GM12878 (cell line): ENCODE measurements around the gene MORN4. TPM values are rescaled to one million over a fixed set of nuclear protein-coding genes. Genes with fewer than 3 reads are reported as not detected.

Experiments used
- ATAC-seq: fragments of 200-7000 bp; cut with Tn5 transposase; 3 replicates; pipeline ENCODE4 v1.9.1; 2020; ENCODE audit warnings: mild to moderate bottlenecking, moderate library complexity
- BruUV-seq: library from RNA; stranded (reverse); fragments of 400-500 nt; replicated peaks from 2 replicates; lab custom pipeline; 2021; lab: Mats Ljungman, UMichigan
- CTCF ChIA-PET: fragments of 300-600 bp; sonication (Branson Sonifier 250); formaldehyde crosslinking; extraction: SDS; loops from one replicate; lab custom pipeline; 2021; ENCODE audit warnings: inconsistent platforms; lab: Yijun Ruan, JAX
- POLR2A ChIA-PET: fragments of 350-600 bp; formaldehyde crosslinking; extraction: SDS; loops from one replicate; lab custom pipeline; 2021; ENCODE audit warnings: inconsistent platforms; lab: Charles Lee
- RAD21 ChIA-PET: fragments of 300-600 bp; sonication (Branson Sonifier 250); formaldehyde crosslinking; loops from one replicate; lab custom pipeline; 2023; ENCODE audit warnings: antibody characterized with exemption; ENCODE audit not compliant: unreplicated experiment; lab: Charles Lee
- SMC1A ChIA-PET: fragments of 300-600 bp; sonication (Branson Sonifier 250); formaldehyde crosslinking; loops from one replicate; lab custom pipeline; 2023; ENCODE audit not compliant: unreplicated experiment, uncharacterized antibody; lab: Charles Lee
- DNase-seq: peaks from one replicate; pipeline ENCODE4 v3.0.0-alpha.2; 2011; ENCODE audit warnings: low read depth, low spot score
- FAIRE-seq: peaks from 3 replicates; lab custom pipeline; 2011; peaks lifted over from hg19 to GRCh38; lab: Jason Lieb, UNC
- H2AFZ ChIP-seq: 2 replicates; pipeline ENCODE4 v1.6.0; 2011; ENCODE audit warnings: low read depth, low read length, control low read depth; ENCODE audit not compliant: control insufficient read depth
- H3K27ac ChIP-seq: 2 replicates; pipeline ENCODE4 v1.5.1; 2011; ENCODE audit warnings: control low read depth; ENCODE audit not compliant: control insufficient read depth, insufficient read depth
- H3K27me3 ChIP-seq, 2 experiments: replicated peaks in 1 of 2; 2 replicates each; pipeline versions ENCODE4 v1.6.0 to v1.6.1; 2011; ENCODE audit warnings: low read length in 1 of 2; ENCODE audit not compliant: control insufficient read depth in 2 of 2, insufficient read depth in 2 of 2
- H3K36me3 ChIP-seq, 2 experiments: 2 replicates each; pipeline ENCODE4 v1.5.1; 2011; ENCODE audit warnings: low read length in 1 of 2; ENCODE audit not compliant: control insufficient read depth in 2 of 2, insufficient read depth in 2 of 2
- H3K4me1 ChIP-seq: 2 replicates; pipeline ENCODE4 v1.6.1; 2011; ENCODE audit warnings: mild to moderate bottlenecking, low read length, moderate library complexity, mixed read lengths; ENCODE audit not compliant: control insufficient read depth, insufficient read depth
- H3K4me2 ChIP-seq: 2 replicates; pipeline ENCODE4 v1.6.0; 2011; ENCODE audit warnings: control low read depth; ENCODE audit not compliant: control insufficient read depth, insufficient read depth
- H3K4me3 ChIP-seq: fragments of 200-600 bp; sonication (generic); 2 replicates; pipeline ENCODE4 v1.5.1; 2016
- H3K79me2 ChIP-seq: 2 replicates; pipeline ENCODE4 v1.6.0; 2011; ENCODE audit warnings: low read length; ENCODE audit not compliant: control insufficient read depth, insufficient read depth
- H3K9ac ChIP-seq: 2 replicates; pipeline ENCODE4 v1.8.0; 2011; ENCODE audit warnings: low read length, control low read depth, mixed read lengths; ENCODE audit not compliant: control insufficient read depth, insufficient read depth
- H3K9me3 ChIP-seq: replicated peaks from 3 replicates; pipeline ENCODE4 v1.5.1; 2011; ENCODE audit warnings: mild to moderate bottlenecking, low read length; ENCODE audit not compliant: control insufficient read depth, insufficient read depth
- H4K20me1 ChIP-seq: 2 replicates; pipeline ENCODE4 v1.6.0; 2011; ENCODE audit not compliant: control insufficient read depth, insufficient read depth
- BCL11A ChIP-seq: IDR thresholded peaks from 2 replicates; pipeline ENCODE4 v1.6.1; 2011; ENCODE audit warnings: low read depth, low read length
- CUX1 ChIP-seq: IDR thresholded peaks from 2 replicates; pipeline ENCODE4 v1.6.1; 2012; ENCODE audit warnings: improper control_type of control experiment, low read depth, low read length; ENCODE audit not compliant: insufficient replicate concordance
- HDAC2 ChIP-seq: fragments of 200-600 bp; sonication (generic); IDR thresholded peaks from 2 replicates; pipeline ENCODE4 v1.6.1; 2017
- KAT2A ChIP-seq: conservative IDR thresholded peaks from 2 replicates; pipeline ENCODE4 v1.6.1; 2011; ENCODE audit warnings: low read depth, low read length; ENCODE audit not compliant: control insufficient read depth
- MEF2B ChIP-seq: fragments of 450-650 bp; IDR thresholded peaks from 2 replicates; pipeline ENCODE4 v1.6.1; 2018; ENCODE audit warnings: mild to moderate bottlenecking, moderate library complexity; ENCODE audit not compliant: partially characterized antibody, poor library complexity, severe bottlenecking
- RAD51 ChIP-seq: fragments of 450-650 bp; IDR thresholded peaks from 2 replicates; pipeline ENCODE4 v1.6.1; 2016; ENCODE audit warnings: moderate library complexity, mild to moderate bottlenecking, inconsistent platforms
- RELB ChIP-seq: fragments of 450-650 bp; IDR thresholded peaks from 2 replicates; pipeline ENCODE4 v1.6.1; 2017; ENCODE audit warnings: low read depth, mild to moderate bottlenecking, moderate library complexity
- SIX5 ChIP-seq: IDR thresholded peaks from 2 replicates; pipeline ENCODE4 v1.6.1; 2011; ENCODE audit warnings: mild to moderate bottlenecking, low read depth, low read length, moderate library complexity; ENCODE audit not compliant: severe bottlenecking
- SUPT20H ChIP-seq: IDR thresholded peaks from 2 replicates; pipeline ENCODE4 v1.6.1; 2011; ENCODE audit warnings: low read depth, mild to moderate bottlenecking, low read length, moderate library complexity, borderline replicate concordance; ENCODE audit not compliant: control insufficient read depth
- ZSCAN29 ChIP-seq: fragments of 450-650 bp; IDR thresholded peaks from 2 replicates; pipeline ENCODE4 v1.6.1; 2017; ENCODE audit warnings: mild to moderate bottlenecking, moderate library complexity
- WGBS: methylation state at CpG from one replicate; pipeline ENCODE4 v1.1.6; 2016; ENCODE audit warnings: low lambda C conversion rate; ENCODE audit not compliant: insufficient replicate concordance, insufficient coverage; ENCODE audit errors: missing lambda C conversion rate; 5-methylcytosine and 5-hydroxymethylcytosine counted together
- in situ Hi-C: fragments of 300-500 bp; cut with MboI; formaldehyde crosslinking; loops from 9 replicates; pipeline ENCODE4 v1.14.3; 2018; ENCODE audit warnings: mixed read lengths
- intact Hi-C: fragments of 100-400 bp; cut with micrococcal nuclease; formaldehyde crosslinking; loops from one replicate; pipeline ENCODE4 v1.14.2; 2022; ENCODE audit not compliant: unreplicated experiment
- polyA plus RNA-seq, 11 experiments: library from polyadenylated mRNA; depleted of rRNA in 4 of 11; unstranded in 6 of 11; stranded (reverse) in 5 of 11; fragments of >200 nt; fragmentation: Nextera tagmentation in 4 of 11; fragmentation: Illumina TruSeq in 1 of 11; extraction: Ambion mirVana in 4 of 11; extraction: Trizol in 1 of 11; gene quantifications; 1 replicate in 1 of 11; 2 replicates in 10 of 11; pipeline versions ENCODE4 v1.2.1 to v1.2.3, GENCODE V29; 2011 to 2016; ENCODE audit warnings: inconsistent platforms in 2 of 11, missing spikeins in 2 of 11, low read depth in 1 of 11
- total RNA-seq, 4 experiments: library from RNA; depleted of rRNA in 3 of 4; stranded (reverse); fragments of >200 nt in 3 of 4; fragmentation: Illumina TruSeq in 1 of 4; extraction: Trizol in 1 of 4; gene quantifications; 2 replicates each; pipeline versions ENCODE4 v1.2.1 to v1.2.3, GENCODE V29; 2013 to 2021
- TF ChIP-seq, protein P1 (sequence below): fragments of 450-650 bp; formaldehyde crosslinking; IDR thresholded peaks from 2 replicates; pipeline ENCODE4 v1.4.0; 2022; ENCODE audit warnings: mild to moderate bottlenecking, moderate library complexity

The MORN4 gene
- total and polyA plus RNA-seq, 10 of the 15 experiments (the other 5 are each of a cell fraction or from before 2014, with no cell fraction given), result 1.3 to 5.5 (median 2.6) TPM

- 1% methylated on average over 5 of the region's 5 CpGs for WGBS
- DNase-seq (peak; percentile 47), ATAC-seq (peak; percentile 98), FAIRE-seq (peak; percentile 78)
- Histone ChIP-seq H3K4me2 (peak overlapping the region; percentile 48), H3K9ac (peak overlapping the region; percentile 5; the same call in 1 of the 2 replicates), H2AFZ (peak overlapping the region; percentile 79), H3K4me3 (no peak overlapping the region; the same call in 1 of the 2 replicates), H3K36me3 (peaks cover 5 to 7% of the 10 kb centered on the region in 2 experiments; a peak in 3 of 4 replicates), H3K9me3 (no peaks in the 10 kb centered on the region), H3K79me2 (peaks cover 5% of the 10 kb centered on the region), H4K20me1 (no peaks in the 10 kb centered on the region), H3K27me3 (no peaks in the 10 kb centered on the region), H3K4me1 (peaks cover 7% of the 10 kb centered on the region), H3K27ac (peak overlapping the region; percentile 60)
- ChIA-PET SMC1A (interaction anchor here (0.5 to 1.5 kb wide), 10 partner anchors 10 to 475 kb away, joined by 3 to 7 read pairs (median 4); partner anchors contain the start of gene AVPI1), POLR2A (interaction anchor here (0.7 to 1.2 kb wide), 5 partner anchors 8 to 152 kb away, joined by 3 to 5 read pairs (median 3); partner anchors contain the start of genes AVPI1 and PI4K2A), RAD21 (interaction anchor here (0.8 to 2.1 kb wide), 3 partner anchors 27 to 76 kb away, joined by 4 to 9 read pairs (median 4); partner anchors contain the start of genes ANKRD2 and AVPI1), CTCF (interaction anchor here (0.6 to 2.4 kb wide), 8 partner anchors 27 to 1039 kb away, joined by 3 to 6 read pairs (median 3); partner anchors contain the start of genes ANKRD2, AVPI1 and ZFYVE27)
- in situ Hi-C loops (no loop called here), intact Hi-C loops (no loop called here)
- BruUV-seq, result no TSS peak
- TF ChIP-seq RELB, result peak; percentile 63; the same call in 1 of the 2 replicates
- 0 out of 2 replicates have a peak, but pooled peaks have one; percentile 51 for TF ChIP-seq RAD51
- TF ChIP-seq MEF2B, result no peak
- no peak for TF ChIP-seq SIX5
- TF ChIP-seq KAT2A, result no peak
- TF ChIP-seq SUPT20H, result no peak
- no peak for TF ChIP-seq CUX1
- no peak for TF ChIP-seq BCL11A
- TF ChIP-seq ZSCAN29, result no peak
- TF ChIP-seq, protein P1, sequence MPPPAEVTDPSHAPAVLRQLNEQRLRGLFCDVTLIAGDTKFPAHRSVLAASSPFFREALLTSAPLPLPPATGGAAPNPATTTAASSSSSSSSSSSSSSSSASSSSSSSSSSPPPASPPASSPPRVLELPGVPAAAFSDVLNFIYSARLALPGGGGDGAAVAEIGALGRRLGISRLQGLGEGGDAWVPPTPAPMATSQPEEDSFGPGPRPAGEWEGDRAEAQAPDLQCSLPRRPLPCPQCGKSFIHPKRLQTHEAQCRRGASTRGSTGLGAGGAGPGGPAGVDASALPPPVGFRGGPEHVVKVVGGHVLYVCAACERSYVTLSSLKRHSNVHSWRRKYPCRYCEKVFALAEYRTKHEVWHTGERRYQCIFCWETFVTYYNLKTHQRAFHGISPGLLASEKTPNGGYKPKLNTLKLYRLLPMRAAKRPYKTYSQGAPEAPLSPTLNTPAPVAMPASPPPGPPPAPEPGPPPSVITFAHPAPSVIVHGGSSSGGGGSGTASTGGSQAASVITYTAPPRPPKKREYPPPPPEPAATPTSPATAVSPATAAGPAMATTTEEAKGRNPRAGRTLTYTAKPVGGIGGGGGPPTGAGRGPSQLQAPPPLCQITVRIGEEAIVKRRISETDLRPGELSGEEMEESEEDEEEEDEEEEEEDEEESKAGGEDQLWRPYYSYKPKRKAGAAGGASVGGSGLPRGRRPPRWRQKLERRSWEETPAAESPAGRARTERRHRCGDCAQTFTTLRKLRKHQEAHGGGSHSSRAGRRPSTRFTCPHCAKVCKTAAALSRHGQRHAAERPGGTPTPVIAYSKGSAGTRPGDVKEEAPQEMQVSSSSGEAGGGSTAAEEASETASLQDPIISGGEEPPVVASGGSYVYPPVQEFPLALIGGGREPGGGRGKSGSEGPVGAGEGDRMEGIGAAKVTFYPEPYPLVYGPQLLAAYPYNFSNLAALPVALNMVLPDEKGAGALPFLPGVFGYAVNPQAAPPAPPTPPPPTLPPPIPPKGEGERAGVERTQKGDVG, result no peak
- TF ChIP-seq HDAC2, result no peak
These were observed 15.5 kb upstream of the MORN4 start for GRCh38 chr10:97648562-97649404.
